ENCODE results near the gene WNT9A.

Gene WNT9A

DNA sequence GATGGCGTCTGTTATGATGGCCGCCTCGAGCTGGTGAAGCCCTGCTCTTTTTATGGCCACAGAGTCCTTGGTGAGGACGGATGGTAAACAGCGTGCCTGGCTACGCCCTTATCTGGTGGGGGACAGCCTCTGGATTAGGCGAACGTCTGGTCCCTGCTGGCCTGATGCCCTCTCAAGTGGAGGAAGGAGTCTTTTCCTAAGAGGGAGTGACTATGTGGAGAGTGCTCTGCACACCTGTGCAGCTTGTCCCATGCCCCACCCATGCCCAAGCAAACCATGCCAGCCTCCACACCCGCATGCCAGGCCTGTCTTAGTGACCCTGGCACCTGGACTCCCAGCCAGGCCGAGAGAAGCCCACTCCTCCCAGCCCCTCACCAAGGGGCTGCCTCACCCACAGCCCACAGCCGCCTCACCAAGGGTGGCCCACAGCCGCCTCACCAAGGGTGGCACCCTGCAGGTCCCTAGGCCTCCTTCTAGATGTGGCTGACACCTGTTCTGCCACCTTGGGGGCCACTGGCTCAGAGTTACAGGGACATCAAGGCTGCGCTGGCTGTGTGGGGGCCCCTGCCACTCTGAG is 40.2 kb downstream of the WNT9A start:
- DNase-seq: no peak

DNA sequence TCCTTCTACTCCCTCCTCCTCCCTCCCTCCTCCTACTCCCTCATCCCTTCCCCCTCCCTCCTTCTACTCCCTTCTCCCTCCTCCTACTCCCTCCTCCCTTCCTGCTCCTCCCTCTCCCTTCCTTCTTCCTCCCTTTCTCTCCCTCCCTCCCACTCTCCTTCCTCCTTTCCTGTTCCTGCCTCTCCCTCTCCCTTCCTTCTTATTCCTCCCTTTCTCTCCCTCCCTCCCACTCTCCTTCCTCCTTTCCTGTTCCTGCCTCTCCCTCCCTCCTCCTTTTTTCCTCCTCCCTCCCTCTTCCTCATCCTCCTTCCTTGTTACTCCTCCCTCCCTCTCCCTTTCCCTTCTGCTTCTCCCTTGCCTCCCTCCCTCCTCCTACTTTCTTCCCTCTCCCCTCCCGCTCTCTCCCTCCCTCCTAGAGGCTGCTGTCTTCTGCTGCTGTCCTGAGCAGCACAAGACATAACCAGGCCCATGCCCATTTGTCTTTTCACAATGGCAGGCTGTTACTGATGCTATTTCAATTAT is 41.1 kb downstream of the WNT9A start:
- DNase-seq: no peak

GRCh38 chr1:227905573-227906487 is 41.9 kb downstream of the WNT9A start:
- no peak for DNase-seq

GRCh38 chr1:227904541-227905335 is 43.0 kb downstream of the WNT9A start:
- DNase-seq: no peak

- DNase-seq: no peak
Measured at GRCh38 chr1:227903614-227904501, 43.9 kb downstream of the WNT9A start.

- no peak for DNase-seq
Measured at GRCh38 chr1:227903061-227903521, 44.6 kb downstream of the WNT9A start.

DNA sequence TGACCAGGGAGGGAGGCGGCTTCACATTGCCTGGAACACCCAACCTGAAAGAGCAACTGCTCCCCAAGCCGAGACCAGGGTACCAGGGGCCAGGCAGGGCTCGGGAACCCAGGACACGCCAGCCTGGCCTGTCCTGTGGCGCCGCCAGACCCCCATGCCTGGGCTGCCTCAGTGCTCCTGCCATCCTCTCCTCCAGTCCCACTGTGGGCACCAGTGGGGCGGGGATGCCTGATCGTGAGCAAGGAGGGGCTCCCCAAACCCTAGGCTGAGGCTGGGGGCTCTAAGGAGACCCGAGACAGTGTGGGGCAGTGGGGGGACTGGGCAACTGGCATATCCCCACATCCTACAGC is 45.1 kb downstream of the WNT9A start:
- DNase-seq: no peak

- DNase-seq: no peak
Measured at GRCh38 chr1:227901906-227902640, 45.7 kb downstream of the WNT9A start.

- no peak for DNase-seq
Measured at GRCh38 chr1:227901239-227901905, 46.4 kb downstream of the WNT9A start.

- DNase-seq: no peak
Measured at GRCh38 chr1:227900571-227901051, 47.1 kb downstream of the WNT9A start.

DNA sequence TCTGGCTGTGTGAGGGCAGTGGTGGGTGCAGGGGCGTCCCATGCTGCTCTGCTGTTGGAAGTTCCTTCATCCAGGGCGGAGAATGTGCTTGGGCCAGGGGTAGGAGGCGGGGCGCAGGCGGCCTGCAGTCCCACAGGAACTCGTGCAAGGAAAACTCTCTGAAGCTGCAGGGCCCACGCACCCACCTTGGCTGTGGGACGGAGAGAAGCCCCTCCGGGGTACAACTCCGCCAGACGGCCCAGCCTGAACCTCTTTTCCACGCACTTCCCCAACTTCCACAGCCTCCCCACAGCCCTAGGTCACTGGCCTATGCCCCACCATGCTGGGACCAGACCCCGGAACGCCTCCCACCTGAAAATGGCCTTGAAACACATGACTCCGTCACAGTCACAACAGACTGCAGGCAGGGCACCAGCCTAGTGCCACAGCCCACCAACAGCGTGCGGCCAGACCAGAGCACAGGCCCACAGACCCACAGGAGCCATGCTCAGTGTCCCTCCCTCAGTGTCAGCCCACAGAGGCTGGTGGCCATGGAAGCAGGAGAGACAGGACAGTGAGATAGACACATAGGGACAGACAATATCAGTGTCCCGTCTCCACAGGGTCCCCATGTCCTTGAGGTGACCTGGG is 47.8 kb downstream of the WNT9A start:
- no peak for DNase-seq

GRCh38 chr1:227899141-227899819 is 48.5 kb downstream of the WNT9A start:
- DNase-seq: no peak

DNA sequence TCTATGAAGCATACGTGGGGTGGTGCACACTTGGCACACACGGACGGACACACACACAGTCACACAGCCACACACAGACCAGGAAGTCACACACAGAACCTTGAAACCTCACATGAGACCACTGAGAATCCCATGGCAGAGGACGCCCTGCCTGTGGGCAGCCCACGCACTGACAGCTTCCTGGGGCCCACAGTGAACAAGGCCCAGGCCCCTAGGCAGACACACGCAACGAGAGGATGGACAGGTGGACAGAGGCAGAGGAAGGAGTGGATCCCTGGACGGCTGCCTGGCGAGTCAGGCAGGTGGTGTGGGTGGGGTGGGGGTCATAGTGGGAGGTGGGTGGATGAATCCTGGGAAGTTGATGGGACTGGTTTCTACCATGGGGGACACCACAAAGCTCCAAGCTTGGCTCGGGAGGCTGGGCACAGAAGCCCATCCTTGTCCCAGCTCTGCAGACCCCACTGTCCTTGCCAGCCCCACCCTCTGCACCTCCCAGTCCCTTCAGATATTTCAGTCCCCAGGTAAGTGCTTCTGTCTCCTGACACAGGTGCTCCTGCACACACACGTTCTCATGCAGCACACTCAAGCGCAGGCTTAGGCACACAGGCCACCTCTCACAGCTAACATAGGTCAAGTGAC is 49.1 kb downstream of the WNT9A start:
- DNase-seq: no peak

DNA sequence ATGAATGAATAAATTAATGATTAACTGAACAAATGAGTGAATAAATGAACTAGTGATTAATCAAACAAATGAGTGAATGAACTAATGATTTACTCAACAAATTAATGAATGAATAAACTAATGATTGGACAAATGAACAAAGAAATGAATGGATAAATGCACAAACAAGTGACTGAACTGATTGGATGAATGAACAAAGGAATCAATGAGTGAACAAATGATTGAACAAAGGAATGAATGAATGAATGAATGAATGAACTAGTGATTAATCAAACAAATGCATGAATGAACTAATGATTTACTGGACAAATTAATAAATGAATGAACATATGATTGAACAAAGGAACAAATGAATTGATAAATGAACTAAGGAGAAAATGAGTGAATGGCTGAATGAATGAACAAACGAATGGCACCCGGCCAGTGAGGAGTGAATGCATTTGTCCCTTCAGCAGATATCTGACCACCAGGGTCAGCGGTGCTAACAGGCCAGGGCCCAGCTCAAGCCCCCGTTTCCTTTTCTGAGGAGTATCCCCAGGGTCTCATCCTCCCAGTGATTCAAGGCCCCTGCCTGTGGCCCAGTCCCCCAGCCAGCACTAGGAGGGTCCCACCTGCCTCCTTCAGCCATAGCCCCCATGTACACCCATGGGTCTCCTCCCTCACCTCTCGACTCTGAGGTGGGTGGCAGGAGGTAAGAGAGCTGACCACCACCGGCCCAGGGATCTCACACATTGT is 49.9 kb downstream of the WNT9A start:
- DNase-seq: no peak

GRCh38 chr1:227896710-227897655 is 50.7 kb downstream of the WNT9A start:
- DNase-seq: no peak

- DNase-seq: no peak
Measured at GRCh38 chr1:227895828-227896685, 51.7 kb downstream of the WNT9A start.

Measured in hematopoietic multipotent progenitor cell treated with erythropoietin and hydrocortisone succinate and interleukin-3 and kit ligand, for 8 days (in vitro differentiated cells).